SK-N-SH (cell line): Measurements from ENCODE around the gene MBTPS2. TPM values are rescaled to one million over a fixed set of nuclear protein-coding genes. Genes with fewer than 3 reads are reported as not detected.

Experiments
- CTCF ChIA-PET: fragments of 300-600, 350-600 bp; formaldehyde crosslinking; extraction: SDS; loops from one replicate; lab custom pipeline; 2021; lab: Yijun Ruan, JAX
- POLR2A ChIA-PET: fragments of 350-600 bp; sonication (Branson Sonifier 250); formaldehyde crosslinking; extraction: SDS; loops from one replicate; lab custom pipeline; 2020; ENCODE audit warnings: antibody characterized with exemption, inconsistent platforms; lab: Yijun Ruan, JAX
- DNase-seq: peaks from one replicate; pipeline ENCODE4 v3.0.0; 2012
- H2AFZ ChIP-seq: fragments of 200-600 bp; sonication (generic); 2 replicates; pipeline ENCODE4 v1.8.1; 2016; ENCODE audit warnings: antibody characterized with exemption, mild to moderate bottlenecking, low read depth
- H3F3A ChIP-seq: fragments of 200-600 bp; sonication (generic); replicated peaks from 2 replicates; pipeline ENCODE3; 2016; ENCODE audit warnings: antibody characterized with exemption, mild to moderate bottlenecking; ENCODE audit not compliant: insufficient read depth
- H3K27ac ChIP-seq, 2 experiments: fragments of 200-500 bp in 1 of 2; fragments of 200-600 bp in 1 of 2; sonication (Bioruptor generic) in 1 of 2; sonication (generic), shearing (Covaris generic) in 1 of 2; 2 replicates each; pipeline versions ENCODE4 v1.5.1 to v1.6.1; 2014 to 2016; ENCODE audit warnings: low read depth in 2 of 2, inconsistent platforms in 1 of 2, low read length in 1 of 2, mild to moderate bottlenecking in 1 of 2, mixed read lengths in 1 of 2
- H3K27me3 ChIP-seq: fragments of 200-600 bp; sonication (generic), shearing (Covaris generic); 2 replicates; pipeline ENCODE4 v1.6.1; 2016; ENCODE audit warnings: mixed run types; ENCODE audit not compliant: insufficient read depth
- H3K36me3 ChIP-seq, 2 experiments: fragments of 200-500 bp in 1 of 2; fragments of 200-600 bp in 1 of 2; sonication (Bioruptor generic) in 1 of 2; sonication (generic) in 1 of 2; replicated peaks in 1 of 2; 2 replicates each; pipeline versions ENCODE3 to v1.5.1; 2014 to 2016; ENCODE audit warnings: low read length in 1 of 2, mild to moderate bottlenecking in 1 of 2; ENCODE audit not compliant: insufficient read depth in 2 of 2, control insufficient read depth in 1 of 2
- H3K4me1 ChIP-seq, 2 experiments: fragments of 200-500 bp in 1 of 2; fragments of 200-600 bp in 1 of 2; sonication (Bioruptor generic) in 1 of 2; sonication (generic), shearing (Covaris generic) in 1 of 2; 2 replicates each; pipeline versions ENCODE4 v1.5.1 to v1.6.1; 2014 to 2016; ENCODE audit warnings: low read depth in 1 of 2, low read length in 1 of 2, mixed run types in 1 of 2; ENCODE audit not compliant: insufficient read depth in 2 of 2, control insufficient read depth in 1 of 2
- H3K4me2 ChIP-seq: fragments of 200-600 bp; sonication (generic), shearing (Covaris generic); 2 replicates; pipeline ENCODE4 v1.6.1; 2017; ENCODE audit warnings: mixed run types
- H3K4me3 ChIP-seq, 2 experiments: fragments of 200-500 bp in 1 of 2; fragments of 200-600 bp in 1 of 2; sonication (Bioruptor generic) in 1 of 2; sonication (generic), shearing (Covaris generic) in 1 of 2; 2 replicates each; pipeline versions ENCODE4 v1.5.1 to v1.8.1; 2014 to 2016; ENCODE audit warnings: low read depth in 2 of 2, inconsistent platforms in 1 of 2, low read length in 1 of 2, mild to moderate bottlenecking in 1 of 2, mixed read lengths in 1 of 2, moderate library complexity in 1 of 2
- H3K79me2 ChIP-seq: fragments of 200-600 bp; sonication (generic); 2 replicates; pipeline ENCODE4 v1.8.1; 2017; ENCODE audit warnings: mild to moderate bottlenecking; ENCODE audit not compliant: insufficient read depth
- H3K9ac ChIP-seq: fragments of 200-600 bp; sonication (generic); 2 replicates; pipeline ENCODE4 v1.6.1; 2017; ENCODE audit warnings: mixed run types
- H3K9me2 ChIP-seq: fragments of 200-600 bp; sonication (generic); 2 replicates; pipeline ENCODE4 v1.6.1; 2017; ENCODE audit warnings: mixed run types
- H3K9me3 ChIP-seq: fragments of 200-600 bp; sonication (generic); 2 replicates; pipeline ENCODE4 v1.6.1; 2017; ENCODE audit warnings: mixed run types, mild to moderate bottlenecking, moderate library complexity
- H4K20me1 ChIP-seq: fragments of 200-600 bp; sonication (generic); 2 replicates; pipeline ENCODE4 v1.6.1; 2017; ENCODE audit warnings: mild to moderate bottlenecking, mixed run types; ENCODE audit not compliant: insufficient read depth
- CTCF ChIP-seq: fragments of 200-600 bp; sonication (generic); IDR thresholded peaks from 2 replicates; pipeline ENCODE4 v1.6.1; 2017; ENCODE audit warnings: antibody characterized with exemption, mild to moderate bottlenecking, moderate library complexity
- FOXJ3 ChIP-seq: sonication (generic); formaldehyde crosslinking; IDR thresholded peaks from 2 replicates; pipeline ENCODE4 v1.5.1; 2020; ENCODE audit warnings: mild to moderate bottlenecking, missing genetic modification reagents
- JUND ChIP-seq: IDR thresholded peaks from 2 replicates; pipeline ENCODE4 v1.4.0; 2012
- MXI1 ChIP-seq: IDR thresholded peaks from 2 replicates; pipeline ENCODE4 v1.6.1; 2012; ENCODE audit warnings: mild to moderate bottlenecking, low read depth, low read length, improper control_type of control experiment
- PBX3 ChIP-seq: IDR thresholded peaks from 2 replicates; pipeline ENCODE4; 2012
- WGBS: methylation state at CpG from one replicate; pipeline ENCODE4 v1.1.6; 2017; ENCODE audit warnings: low lambda C conversion rate; 5-methylcytosine and 5-hydroxymethylcytosine counted together
- polyA plus RNA-seq, 3 experiments: library from polyadenylated mRNA; depleted of rRNA; stranded (reverse); fragments of >200 nt; gene quantifications; 2 replicates each; pipeline ENCODE4 v1.2.3, GENCODE V29; 2012
- small RNA-seq, 7 experiments: library from RNA; depleted of rRNA; stranded (forward); fragments of <200 nt; gene quantifications; one replicate each; pipeline ENCODE3, GENCODE V24; 2012

Gene MBTPS2
- polyA plus RNA-seq, 1 of the 3 experiments (the other 2 are of a cell fraction), result 21.6 TPM

GRCh38 chrX:21933077-21933476 is 93.7 kb downstream of the MBTPS2 start:
- Histone ChIP-seq H3F3A (peaks cover 33% of the 10 kb centered on the region), H3K4me2 (peak overlapping the region; percentile 48; the same call in 1 of the 2 replicates), H3K36me3 (no peaks in the 10 kb centered on the region), H2AFZ (no peak overlapping the region), H3K27me3 (no peaks in the 10 kb centered on the region), H3K9me2 (no peaks in the 10 kb centered on the region), H4K20me1 (no peaks in the 10 kb centered on the region), H3K4me1 (peaks cover 0 to 5% of the 10 kb centered on the region in 2 experiments; a peak in 1 of 4 replicates), H3K9ac (no peak overlapping the region), H3K27ac (peak overlapping the region in 1 of 2 experiments; percentile 88; a peak in 3 of 4 replicates), H3K79me2 (no peaks in the 10 kb centered on the region), H3K4me3 (no peak overlapping the region), H3K9me3 (no peaks in the 10 kb centered on the region)
- TF ChIP-seq CTCF (peak; percentile 48), MXI1 (no peak)
- CTCF ChIA-PET, result no interaction called here
- POLR2A ChIA-PET, result no interaction called here
- no peak for DNase-seq
- WGBS, result 61% methylated on average over 6 of the region's 7 CpGs

GRCh38 chrX:21934414-21934813 is 95.0 kb downstream of the MBTPS2 start:
- Histone ChIP-seq H3F3A (peaks cover 36% of the 10 kb centered on the region), H3K4me3 (no peak overlapping the region), H2AFZ (no peak overlapping the region), H3K27me3 (no peaks in the 10 kb centered on the region), H3K9me3 (no peaks in the 10 kb centered on the region), H3K79me2 (no peaks in the 10 kb centered on the region), H4K20me1 (no peaks in the 10 kb centered on the region), H3K4me2 (no peak overlapping the region), H3K36me3 (no peaks in the 10 kb centered on the region)
- ChIA-PET POLR2A (no interaction called here), CTCF (interaction anchor here (1.3 to 1.5 kb wide), 2 partner anchors 33 to 50 kb away, joined by 3 read pairs; no protein-coding TSS in a partner anchor)
- DNase-seq, result no peak
- 58% methylated on average over 3 of the region's 3 CpGs for WGBS
- TF ChIP-seq FOXJ3 (CRISPR knock-in tag) (no peak), PBX3 (no peak), JUND (no peak)
- TF ChIP-seq, all 33 proteins: peak for 0
- no peak overlapping the region for H3K9ac ChIP-seq
- no peak overlapping the region for H3K27ac ChIP-seq
- H3K4me1 ChIP-seq, result peaks cover 0 to 5% of the 10 kb centered on the region in 2 experiments; a peak in 1 of 4 replicates
- no peaks in the 10 kb centered on the region for H3K9me2 ChIP-seq

Small RNAs within 50 kb of the gene (small RNA-seq; reads per million reads assigned to genes)
- 0 reads per million in 7 experiments for gene U73479.1

Other genes with a start within 250 kb of the MBTPS2 start
- gene KLHL34, start 181.3 kb upstream of the MBTPS2 start, polyA plus RNA-seq (2012; rRNA removed), result not detected in 2 replicates
- gene SMPX, start 81.5 kb upstream of the MBTPS2 start, polyA plus RNA-seq (2012; rRNA removed), result not detected in 2 replicates
- 2.3 and 2.8 TPM in 2 replicates for gene YY2, start 16.4 kb downstream of the MBTPS2 start, polyA plus RNA-seq (2012; rRNA removed)
- gene SMS, start 101.1 kb downstream of the MBTPS2 start, polyA plus RNA-seq (2012; rRNA removed), result 86.9 and 116 TPM in 2 replicates
- 0.35 and 0.41 TPM in 2 replicates for gene PHEX, start 192.7 kb downstream of the MBTPS2 start, polyA plus RNA-seq (2012; rRNA removed)